ENCODE measurements around the gene PEDS1. TPM values are rescaled to one million over a fixed set of nuclear protein-coding genes. Genes with fewer than 3 reads are reported as not detected.
"Not testable (repeated sequence)": the region's sequence is repeated elsewhere in the genome, so short reads cannot be mapped to it uniquely, and the experiment has no call there.

PEDS1 gene
- total and polyA plus RNA-seq, 8 donors: 27.5 to 39.9 (median 31.9) TPM

DNA sequence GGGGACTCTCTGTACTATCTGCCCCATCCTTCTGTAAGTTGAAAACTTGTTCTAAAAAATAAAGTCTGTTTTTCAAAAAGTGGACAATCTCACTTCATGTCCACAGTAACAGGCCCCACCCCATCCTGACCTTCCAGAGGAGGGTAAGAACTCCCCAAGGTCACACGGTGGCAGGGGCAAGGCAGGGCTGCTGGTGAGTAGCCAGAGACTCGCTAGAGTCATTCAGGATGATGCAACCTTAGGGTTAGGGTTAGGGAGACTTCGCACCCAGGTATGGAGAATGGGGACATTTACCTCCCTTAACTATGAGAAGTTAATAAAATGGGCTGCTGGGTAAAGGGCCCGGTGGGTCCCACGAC, 15.4 kb downstream of the PEDS1 start:
- ATAC-seq (peak; percentile 35), DNase-seq (no peak)
- intact Hi-C loops (cut with DNase I): no loop called here
- Histone ChIP-seq H3K27ac (peak overlapping the region; percentile 17 to 57), H3K4me3 (no peak overlapping the region), H3K27me3 (no peaks in the 10 kb centered on the region), H3K4me1 (peaks cover 4 to 66% of the 10 kb centered on the region in 2 donors), H3K9me3 (no peaks in the 10 kb centered on the region), H3K36me3 (peaks cover 0 to 85% of the 10 kb centered on the region in 2 donors)
- TF ChIP-seq CTCF (IDR thresholded peaks at IDR 0.05): no peak

GRCh38 chr20:50137702-50138101, 15.8 kb downstream of the PEDS1 start:
- ATAC-seq (peak; percentile 11), DNase-seq (peak in 1 of 4 donors; percentile 40)
- Histone ChIP-seq H3K36me3 (peaks cover 0 to 85% of the 10 kb centered on the region in 2 donors), H3K4me1 (peaks cover 4 to 62% of the 10 kb centered on the region in 2 donors), H3K27ac (peak overlapping the region in 1 of 2 donors; percentile 57)
- H3K4me3 ChIP-seq; H3K27me3 ChIP-seq; H3K9me3 ChIP-seq; intact Hi-C loops (cut with DNase I): not testable (repeated sequence)

- H3K36me3 ChIP-seq: peaks cover 0 to 85% of the 10 kb centered on the region in 2 donors
- TF ChIP-seq CTCF (IDR thresholded peaks at IDR 0.05): no peak
- ATAC-seq: no peak
- H3K9me3 ChIP-seq: no peaks in the 10 kb centered on the region
- no peak for DNase-seq
- no peak overlapping the region for H3K4me3 ChIP-seq
- H3K27ac ChIP-seq: no peak overlapping the region
- no peaks in the 10 kb centered on the region for H3K27me3 ChIP-seq
- intact Hi-C loops (cut with DNase I): no loop called here
- H3K4me1 ChIP-seq: peaks cover 4 to 55% of the 10 kb centered on the region in 2 donors
Observed at GRCh38 chr20:50136822-50137599, 16.5 kb downstream of the PEDS1 start.

- H3K36me3 ChIP-seq: peaks cover 0 to 85% of the 10 kb centered on the region in 2 donors
- DNase-seq; H3K27me3 ChIP-seq; H3K9me3 ChIP-seq; intact Hi-C loops (cut with DNase I); H3K27ac ChIP-seq; H3K4me3 ChIP-seq; ATAC-seq: not testable (repeated sequence)
- peaks cover 4 to 37% of the 10 kb centered on the region in 2 donors for H3K4me1 ChIP-seq
Observed at GRCh38 chr20:50135157-50135556, 18.4 kb downstream of the PEDS1 start.

- peaks cover 0 to 91% of the 10 kb centered on the region in 2 donors for H3K36me3 ChIP-seq
Observed at GRCh38 chr20:50133474-50134217, 19.9 kb downstream of the PEDS1 start.

More at GRCh38 chr20:50133474-50134217, 19.9 kb downstream of the PEDS1 start:
- Histone ChIP-seq H3K9me3 (no peaks in the 10 kb centered on the region), H3K4me3 (no peak overlapping the region), H3K27me3 (no peaks in the 10 kb centered on the region), H3K4me1 (peaks cover 4 to 27% of the 10 kb centered on the region in 2 donors), H3K27ac (no peak overlapping the region)
- intact Hi-C loops (cut with DNase I): no loop called here
- DNase-seq (no peak), ATAC-seq (no peak)
- TF ChIP-seq CTCF (IDR thresholded peaks at IDR 0.05): peak in 1 of 2 donors; percentile 5
